Gastroesophageal sphincter (tissue), 3 donors: ENCODE results near the gene TMEM179B.
A peak's percentile ranks its signal among the peaks of the same experiment; 100 is the strongest.

Experiments
- CTCF ChIP-seq, 4 experiments: fragments of 200-600 bp in 2 of 4; fragments of 450-650 bp in 2 of 4; sonication (generic) in 1 of 4; IDR thresholded peaks; one replicate each; pipeline ENCODE4 v1.5.1; 2017 to 2019; ENCODE audit warnings: antibody characterized with exemption in 4 of 4, mild to moderate bottlenecking in 2 of 4, moderate library complexity in 2 of 4
- EP300 ChIP-seq: sonication (generic); formaldehyde crosslinking; IDR thresholded peaks from one replicate; pipeline ENCODE4 v1.6.1; 2017; ENCODE audit warnings: antibody characterized with exemption, mild to moderate bottlenecking
- POLR2A ChIP-seq, 2 donors: fragments of 450-650 bp; IDR thresholded peaks; one replicate each; pipeline ENCODE4 v1.6.1; 2017; ENCODE audit warnings: antibody characterized with exemption in 2 of 2, mild to moderate bottlenecking in 2 of 2, moderate library complexity in 1 of 2
- POLR2AphosphoS5 ChIP-seq: sonication (generic); formaldehyde crosslinking; IDR thresholded peaks from one replicate; pipeline ENCODE4 v1.6.1; 2017; ENCODE audit warnings: antibody characterized with exemption

GRCh38 chr11:62787005-62787759, at the start of gene TMEM179B:
- TF ChIP-seq CTCF (IDR thresholded peaks at IDR 0.05) (peak in 3 of 4 experiments; percentile 45 to 70 (median 48)), POLR2AphosphoS5 (peak; percentile 98), POLR2A (IDR thresholded peaks at IDR 0.05) (peak; percentile 96 to 97), EP300 (no peak)
